ENCODE data around the gene TMEM273.

TMEM273 gene, protein sequence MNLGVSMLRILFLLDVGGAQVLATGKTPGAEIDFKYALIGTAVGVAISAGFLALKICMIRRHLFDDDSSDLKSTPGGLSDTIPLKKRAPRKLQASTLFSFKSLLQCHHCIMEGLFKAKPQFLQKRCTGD

DNA sequence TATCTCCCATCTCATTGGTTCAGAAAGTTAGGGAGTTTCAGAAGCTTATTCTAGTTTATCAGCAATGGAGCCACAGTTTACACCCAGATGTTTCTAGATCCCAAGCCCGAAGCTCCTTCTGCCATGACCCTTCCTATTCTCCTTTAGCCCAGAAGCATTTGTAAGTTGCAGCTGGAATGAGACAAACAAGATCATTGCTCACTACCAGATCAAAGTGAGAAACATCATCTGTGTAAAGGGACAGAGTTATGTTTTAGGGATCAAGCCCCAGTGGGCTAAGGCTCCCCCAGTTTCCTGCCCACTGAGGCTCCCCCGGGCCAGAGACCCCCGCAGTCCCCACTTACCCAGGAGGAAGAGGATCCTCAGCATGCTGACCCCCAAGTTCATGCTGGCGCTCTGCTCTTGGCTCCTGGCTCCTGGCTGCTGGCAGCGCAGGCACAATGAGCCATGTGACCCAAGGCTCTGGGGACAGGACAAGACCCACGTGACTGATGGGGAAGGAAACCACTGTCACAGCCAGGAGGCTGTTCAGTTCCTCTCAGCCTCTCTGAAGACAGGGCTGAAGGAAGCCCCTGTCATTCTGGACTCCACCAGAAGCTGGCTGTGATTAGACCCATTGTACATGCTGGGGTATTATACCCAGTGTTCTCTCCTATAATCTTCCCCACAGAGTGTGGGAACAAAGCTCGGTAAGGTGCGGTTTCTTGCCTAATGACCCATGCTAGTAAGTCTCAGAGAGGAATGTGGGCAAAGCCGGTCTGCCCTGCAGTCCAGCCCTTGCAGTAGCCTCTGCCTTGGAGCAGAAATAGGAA lies at the start of gene TMEM273:
TMEM273 (minus strand) TSS at position 442 of the 812 bp plus-strand sequence; CDS start at position 387, 55 bp downstream.
- DNase-seq = peak; percentile 79

GRCh38 chr10:49237985-49238384 lies 49.8 kb upstream of the TMEM273 start:
- no peak for DNase-seq

- no peak for DNase-seq
Observed at GRCh38 chr10:49235392-49235791, 47.2 kb upstream of the TMEM273 start.

GRCh38 chr10:49231086-49231820 lies 43.1 kb upstream of the TMEM273 start:
- DNase-seq = no peak

DNA sequence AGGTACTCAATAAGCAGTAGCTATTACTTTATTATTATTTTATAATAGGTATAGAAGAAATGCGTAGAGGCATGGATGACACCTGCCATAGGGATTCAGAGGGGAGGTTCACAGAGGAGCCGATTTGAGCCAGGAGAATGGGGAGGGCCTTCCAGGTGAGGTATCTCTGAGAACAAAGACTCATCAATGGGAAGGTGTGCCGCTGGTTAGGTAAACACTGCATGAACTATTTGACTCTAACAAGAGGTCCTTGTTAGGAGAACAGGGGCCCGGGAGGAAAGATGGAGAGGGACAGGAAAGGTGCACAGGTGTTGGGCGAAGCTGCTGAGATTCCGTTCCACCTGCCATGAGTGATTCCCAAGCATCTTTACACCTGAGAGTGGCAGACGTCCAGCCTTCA lies 41.8 kb upstream of the TMEM273 start:
- DNase-seq = no peak

- DNase-seq = no peak
Observed at GRCh38 chr10:49228677-49229076, 40.5 kb upstream of the TMEM273 start.

- no peak for DNase-seq
Observed at GRCh38 chr10:49227406-49227805, 39.2 kb upstream of the TMEM273 start.

GRCh38 chr10:49226594-49226993 lies 38.4 kb upstream of the TMEM273 start:
- no peak for DNase-seq

- DNase-seq = no peak
Observed at GRCh38 chr10:49225218-49225876, 37.2 kb upstream of the TMEM273 start.

- no peak for DNase-seq
Observed at GRCh38 chr10:49223205-49223604, 35.0 kb upstream of the TMEM273 start.

- DNase-seq = no peak
Observed at GRCh38 chr10:49222170-49222569, 34.0 kb upstream of the TMEM273 start.

DNA sequence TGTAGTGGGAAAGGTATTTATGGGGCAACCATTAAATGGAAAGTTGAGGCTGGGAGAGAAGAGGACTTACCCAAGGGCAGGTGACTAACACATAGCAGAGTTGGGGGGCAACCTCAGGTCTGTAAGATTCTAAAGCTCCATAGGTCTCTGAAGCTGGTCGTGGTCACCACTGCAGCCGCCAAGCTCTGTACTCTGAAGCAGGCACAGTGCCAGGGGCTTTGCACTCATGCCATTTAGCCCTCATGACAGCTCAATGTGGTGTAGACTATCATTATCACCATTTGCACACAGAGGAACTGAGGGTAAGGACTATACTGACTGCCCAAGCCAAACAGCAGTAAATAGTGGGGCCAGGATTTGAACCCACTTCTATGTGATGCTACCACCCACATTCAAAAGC lies 32.5 kb upstream of the TMEM273 start:
- DNase-seq = no peak

DNA sequence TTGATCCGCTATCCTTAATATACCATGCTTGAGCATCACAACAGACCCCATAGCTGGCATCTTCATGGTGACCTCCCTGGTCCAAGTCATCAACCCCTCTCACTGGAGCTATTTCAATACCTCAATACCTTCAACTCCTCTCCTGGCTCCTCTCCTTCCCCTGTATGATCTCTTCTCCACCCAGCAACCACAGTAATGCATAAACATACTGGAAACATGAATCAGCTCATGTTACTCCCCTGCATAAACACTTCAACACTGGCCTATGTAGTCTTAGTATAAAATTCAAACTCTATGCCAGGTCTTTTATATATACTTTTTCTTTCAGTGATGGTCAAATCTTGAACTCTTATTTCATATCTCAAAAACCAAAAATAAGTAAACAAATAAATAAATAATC lies 31.8 kb upstream of the TMEM273 start:
- DNase-seq = no peak

DNA sequence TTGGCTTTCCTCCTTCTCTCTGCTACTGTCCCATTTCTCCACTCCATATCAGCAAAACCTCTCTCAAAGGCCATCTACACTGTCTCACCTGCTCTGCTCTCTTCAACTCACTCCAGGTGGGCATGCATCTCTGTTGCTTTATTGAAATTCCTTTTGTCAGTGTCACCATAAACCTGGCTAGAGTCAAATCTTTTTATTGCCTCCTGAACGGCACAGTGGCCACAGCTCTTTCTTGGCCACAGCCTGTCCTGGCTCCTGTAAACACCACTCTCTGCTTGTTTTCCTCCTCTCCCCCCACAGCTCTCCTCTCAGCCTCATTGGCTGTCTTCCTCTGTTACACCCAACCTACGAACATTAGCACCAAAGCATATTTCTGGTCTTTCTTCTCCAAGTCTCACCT lies 31.1 kb upstream of the TMEM273 start:
- no peak for DNase-seq

DNA sequence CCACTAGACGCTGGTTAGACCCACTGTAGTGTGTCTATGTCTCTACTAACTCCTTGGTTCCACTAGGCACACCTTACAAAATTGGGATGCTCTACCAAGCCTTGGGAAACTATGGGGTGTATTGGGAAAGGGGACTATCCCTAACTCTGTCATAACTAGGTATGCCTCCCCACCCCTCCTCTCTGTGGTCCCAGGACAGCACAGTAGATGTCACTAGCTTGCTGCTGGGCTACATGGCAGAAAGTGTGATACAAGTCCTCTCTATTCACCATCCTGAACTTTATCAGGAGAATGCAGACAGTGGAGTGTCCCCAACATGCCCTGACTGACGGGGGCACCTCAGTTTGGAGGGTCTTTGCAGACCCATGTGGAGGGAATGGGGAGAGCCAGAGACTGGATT lies 30.3 kb upstream of the TMEM273 start:
- no peak for DNase-seq

DNA sequence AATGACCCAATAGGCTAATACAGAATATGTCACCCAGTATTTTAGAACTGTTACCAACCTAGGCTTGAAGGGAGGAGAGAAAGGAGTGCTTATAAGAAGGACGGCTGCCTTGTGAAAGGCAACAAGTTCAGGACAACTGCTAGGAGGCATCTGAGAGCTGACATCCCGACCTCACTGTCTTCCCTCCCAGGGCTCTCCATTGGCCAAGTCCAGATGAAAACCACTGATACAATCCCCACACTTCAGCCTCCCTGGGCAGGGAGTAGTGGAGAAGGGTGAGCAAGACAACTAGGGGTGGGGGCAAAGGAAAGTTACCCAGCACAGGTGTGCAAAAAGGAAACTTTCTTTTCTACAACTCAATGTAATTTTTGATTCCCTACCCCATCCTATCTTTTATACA lies 29.5 kb upstream of the TMEM273 start:
- no peak for DNase-seq

DNA sequence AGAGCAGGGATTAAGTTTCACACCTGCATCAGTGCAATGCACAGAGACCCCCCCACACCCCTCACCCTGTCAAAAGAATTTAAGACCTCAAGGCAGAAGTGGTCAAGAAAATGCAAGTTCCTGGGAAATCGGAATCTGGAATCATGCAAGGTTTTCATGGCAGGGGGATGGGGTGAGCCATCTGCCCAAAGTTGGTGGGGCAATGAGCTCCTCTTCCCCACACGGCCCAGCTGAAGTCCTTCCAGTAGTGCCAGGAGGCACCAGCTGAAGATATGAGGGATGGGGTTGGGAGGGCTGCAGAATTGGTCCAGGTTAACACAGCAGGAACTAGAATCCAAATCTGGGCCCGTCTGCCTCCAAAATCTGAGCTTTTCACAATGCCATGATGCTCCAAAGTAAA lies 25.0 kb upstream of the TMEM273 start:
- DNase-seq = no peak

DNA sequence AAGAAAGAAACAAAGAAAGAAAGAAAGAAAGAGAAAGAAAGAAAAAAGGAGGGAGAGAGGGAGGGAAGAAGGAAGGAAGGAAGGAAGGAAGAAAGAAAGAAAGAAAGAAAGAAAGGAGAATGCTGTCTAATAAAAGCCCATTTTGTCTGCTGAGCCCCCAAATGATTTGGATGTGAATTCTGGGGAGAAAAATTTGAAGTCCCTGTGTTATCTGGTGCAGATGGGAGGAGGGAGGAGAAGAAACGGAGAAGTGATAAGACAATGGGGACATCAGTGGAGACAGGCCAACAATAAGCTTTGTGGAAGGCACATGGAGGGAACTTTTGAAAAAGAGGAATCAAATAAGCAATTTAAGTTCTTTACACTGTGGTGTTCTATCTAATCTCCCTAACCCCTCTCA lies 24.6 kb upstream of the TMEM273 start:
- no peak for DNase-seq

- DNase-seq = peak; percentile 26
Observed at GRCh38 chr10:49212076-49212475, 23.9 kb upstream of the TMEM273 start.

DNA sequence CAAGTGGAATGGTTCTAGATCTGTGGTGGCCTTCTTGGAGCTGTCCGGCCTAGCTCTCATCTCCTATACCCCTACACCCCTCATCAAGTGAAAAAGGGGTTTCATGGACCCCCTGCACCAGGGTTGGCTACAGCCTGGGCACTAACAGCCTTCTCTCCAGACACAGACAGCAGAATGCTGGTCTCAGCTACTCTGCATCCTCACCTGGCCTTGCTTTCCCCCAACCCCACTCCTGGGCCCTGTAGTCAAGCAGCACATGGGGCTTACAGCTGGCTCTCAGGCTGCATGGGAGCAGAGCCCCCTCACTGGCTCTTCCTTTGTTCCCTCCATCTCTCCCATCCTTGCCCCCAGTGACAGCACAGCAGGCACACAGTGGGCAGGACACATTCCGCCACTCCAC lies 20.8 kb upstream of the TMEM273 start:
- no peak for DNase-seq

- no peak for DNase-seq
Observed at GRCh38 chr10:49207936-49208487, 19.8 kb upstream of the TMEM273 start.

DNA sequence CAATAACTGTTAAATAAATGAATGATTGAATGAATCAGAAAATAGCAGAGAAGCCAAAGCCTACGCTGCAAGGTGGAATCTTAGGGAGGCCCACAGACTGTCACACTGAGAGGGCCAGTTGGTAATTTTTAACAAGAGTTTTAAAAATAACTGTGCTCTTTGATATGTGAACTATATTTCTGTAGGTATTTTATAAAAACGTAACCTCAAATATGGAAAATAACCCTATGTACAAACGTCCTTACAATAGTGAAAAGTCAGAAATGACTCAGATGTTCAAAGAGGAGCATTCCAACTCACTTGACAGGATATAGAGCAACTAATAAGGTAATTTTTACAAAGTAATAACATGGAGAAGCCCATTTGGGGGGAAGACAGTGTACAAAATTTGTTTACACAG lies 18.9 kb upstream of the TMEM273 start:
- DNase-seq = no peak

GRCh38 chr10:49205206-49205605 lies 17.0 kb upstream of the TMEM273 start:
- DNase-seq = no peak

Measured in GDM1 (cell line).